Left lung (tissue), 10 donors: Measurements from ENCODE around the gene SLC5A7. TPM values are rescaled to one million over a fixed set of nuclear protein-coding genes. Genes with fewer than 3 reads are reported as not detected.

Experiments
- ATAC-seq: fragments of 200-7000 bp; cut with Tn5 transposase; one replicate; pipeline ENCODE4 v1.9.1; 2020; ENCODE audit warnings: moderate library complexity
- DNase-seq, 4 donors: peaks; one replicate each; pipeline ENCODE4 v3.0.0-alpha.2; 2013 to 2020
- H3K27ac ChIP-seq, 2 donors: fragments of 200-600 bp; sonication (generic) in 1 of 2; one replicate each; pipeline versions ENCODE4 v1.5.0 to v1.8.0; 2020 to 2021
- H3K27me3 ChIP-seq, 2 donors: fragments of 200-600 bp; sonication (generic) in 1 of 2; one replicate each; pipeline versions ENCODE4 v1.5.0 to v1.8.0; 2020 to 2021
- H3K36me3 ChIP-seq, 2 donors: fragments of 200-600 bp; sonication (generic) in 1 of 2; one replicate each; pipeline versions ENCODE4 v1.5.0 to v1.8.0; 2020 to 2021
- H3K4me1 ChIP-seq, 2 donors: fragments of 200-600 bp; one replicate each; pipeline ENCODE4 v1.8.0; 2021
- H3K4me3 ChIP-seq, 2 donors: fragments of 200-600 bp; sonication (generic) in 1 of 2; one replicate each; pipeline versions ENCODE4 v1.5.0 to v1.8.0; 2020 to 2021; ENCODE audit warnings: mild to moderate bottlenecking in 1 of 2
- H3K9me3 ChIP-seq, 2 donors: fragments of 200-600 bp; sonication (generic) in 1 of 2; one replicate each; pipeline versions ENCODE4 v1.5.0 to v1.8.0; 2020 to 2021
- intact Hi-C, 2 donors: fragments of 100-400 bp; cut with DNase I; formaldehyde crosslinking; loops; one replicate each; pipeline versions ENCODE4 v1.11.2 to v1.14.2; 2022
- polyA plus RNA-seq, 6 donors: library from polyadenylated mRNA; unstranded; fragments of 120-200 nt; gene quantifications; one replicate each; pipeline ENCODE4 v1.2.1, GENCODE V29; 2013; ENCODE audit not compliant: insufficient read length in 6 of 6
- total RNA-seq, 2 donors: library from RNA; stranded (reverse); fragmentation: NEBNext Ultra II Directional; extraction: Animal tissue kit (Norgen Biotek cat#: 25700); gene quantifications; one replicate each; pipeline ENCODE4 v1.2.1, GENCODE V29; 2021
- TF ChIP-seq, protein P1 (sequence below), 2 donors: fragments of 200-600 bp; sonication (generic) in 1 of 2; IDR thresholded peaks; one replicate each; pipeline versions ENCODE4 v1.5.0 to v1.8.0; 2021; ENCODE audit warnings: antibody characterized with exemption in 2 of 2
- donor health status: DM: no; HTN: yes; CAD: no.
- donor health status: DM: no; HTN: no; CAD: no.

SLC5A7 gene
- total and polyA plus RNA-seq, 8 donors: 0.05 to 0.84 (median 0.10) TPM

DNA sequence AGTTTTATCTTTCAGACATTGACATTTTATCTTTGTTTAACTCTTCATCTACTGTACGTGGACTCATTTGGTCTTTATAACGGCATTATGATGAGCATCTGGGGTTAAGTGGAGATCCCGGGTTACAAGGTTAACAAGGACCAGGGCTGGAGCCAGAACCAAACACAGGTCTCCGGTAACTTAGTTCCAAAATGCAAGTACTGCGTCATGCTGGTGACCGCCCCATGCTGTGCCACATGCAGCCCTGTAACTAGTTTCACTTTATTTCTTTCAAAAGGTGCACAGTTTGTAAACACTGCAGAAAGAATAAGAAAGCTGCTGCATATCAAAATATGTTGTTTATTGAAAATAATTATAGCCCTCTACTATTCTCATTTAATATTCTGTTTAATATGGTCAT is 3.1 kb downstream of the SLC5A7 start:
- TF ChIP-seq, protein P1, sequence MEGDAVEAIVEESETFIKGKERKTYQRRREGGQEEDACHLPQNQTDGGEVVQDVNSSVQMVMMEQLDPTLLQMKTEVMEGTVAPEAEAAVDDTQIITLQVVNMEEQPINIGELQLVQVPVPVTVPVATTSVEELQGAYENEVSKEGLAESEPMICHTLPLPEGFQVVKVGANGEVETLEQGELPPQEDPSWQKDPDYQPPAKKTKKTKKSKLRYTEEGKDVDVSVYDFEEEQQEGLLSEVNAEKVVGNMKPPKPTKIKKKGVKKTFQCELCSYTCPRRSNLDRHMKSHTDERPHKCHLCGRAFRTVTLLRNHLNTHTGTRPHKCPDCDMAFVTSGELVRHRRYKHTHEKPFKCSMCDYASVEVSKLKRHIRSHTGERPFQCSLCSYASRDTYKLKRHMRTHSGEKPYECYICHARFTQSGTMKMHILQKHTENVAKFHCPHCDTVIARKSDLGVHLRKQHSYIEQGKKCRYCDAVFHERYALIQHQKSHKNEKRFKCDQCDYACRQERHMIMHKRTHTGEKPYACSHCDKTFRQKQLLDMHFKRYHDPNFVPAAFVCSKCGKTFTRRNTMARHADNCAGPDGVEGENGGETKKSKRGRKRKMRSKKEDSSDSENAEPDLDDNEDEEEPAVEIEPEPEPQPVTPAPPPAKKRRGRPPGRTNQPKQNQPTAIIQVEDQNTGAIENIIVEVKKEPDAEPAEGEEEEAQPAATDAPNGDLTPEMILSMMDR (IDR thresholded peaks at IDR 0.05): no peak
- Histone ChIP-seq H3K9me3 (no peaks in the 10 kb centered on the region), H3K4me3 (no peak overlapping the region), H3K36me3 (no peaks in the 10 kb centered on the region), H3K27ac (no peak overlapping the region), H3K27me3 (peaks cover 20 to 33% of the 10 kb centered on the region in 2 donors), H3K4me1 (peaks cover 0 to 2% of the 10 kb centered on the region in 2 donors)
- intact Hi-C loops: no loop called here
- DNase-seq: no peak
- no peak for ATAC-seq

DNA sequence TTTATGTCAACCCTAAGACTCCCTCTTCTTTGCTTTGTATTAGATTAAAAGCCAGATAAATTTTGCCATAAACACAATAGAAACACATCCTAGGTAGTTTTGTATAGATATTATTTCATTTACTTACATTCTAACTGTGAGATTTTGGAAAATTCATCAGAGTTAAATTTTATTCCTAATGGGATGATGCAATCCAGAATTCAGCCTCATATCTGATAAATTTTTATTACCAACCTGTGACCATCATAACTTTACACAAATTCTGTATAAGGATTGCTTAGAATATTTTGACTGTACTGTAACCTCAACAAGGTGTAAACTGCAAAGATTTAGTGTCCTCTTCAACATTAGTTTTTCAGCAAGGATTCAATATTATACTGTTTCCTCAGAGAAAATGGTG is 4.4 kb downstream of the SLC5A7 start:
- no peaks in the 10 kb centered on the region for H3K36me3 ChIP-seq
- H3K9me3 ChIP-seq: no peaks in the 10 kb centered on the region
- peaks cover 18 to 27% of the 10 kb centered on the region in 2 donors for H3K27me3 ChIP-seq
- H3K27ac ChIP-seq: no peak overlapping the region
- DNase-seq: no peak
- no peak overlapping the region for H3K4me3 ChIP-seq
- TF ChIP-seq, protein P1 (IDR thresholded peaks at IDR 0.05): no peak
- ATAC-seq: no peak
- peaks cover 0 to 2% of the 10 kb centered on the region in 2 donors for H3K4me1 ChIP-seq
- intact Hi-C loops: no loop called here

DNA sequence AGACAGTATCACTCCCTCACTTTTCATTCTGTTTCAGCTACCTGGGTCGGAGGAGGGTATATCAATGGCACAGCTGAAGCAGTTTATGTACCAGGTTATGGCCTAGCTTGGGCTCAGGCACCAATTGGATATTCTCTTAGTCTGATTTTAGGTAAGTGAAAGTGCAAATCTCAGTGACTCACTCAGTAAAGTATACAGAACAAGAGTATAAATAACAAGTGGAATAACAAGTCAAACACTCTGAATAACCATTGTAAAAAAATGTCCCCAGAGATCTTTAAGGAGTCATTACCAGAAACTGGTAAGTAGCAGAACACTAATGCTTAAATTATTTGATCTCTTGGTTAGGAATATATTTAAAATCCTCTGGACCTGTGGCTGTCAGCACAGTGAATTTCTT is 5.7 kb downstream of the SLC5A7 start:
- H3K27me3 ChIP-seq: peaks cover 6 to 14% of the 10 kb centered on the region in 2 donors
- TF ChIP-seq, protein P1 (IDR thresholded peaks at IDR 0.05): no peak
- intact Hi-C loops: no loop called here
- H3K4me1 ChIP-seq: peaks cover 0 to 2% of the 10 kb centered on the region in 2 donors
- no peak overlapping the region for H3K4me3 ChIP-seq
- peak overlapping the region; percentile 9 to 55 for H3K27ac ChIP-seq
- no peaks in the 10 kb centered on the region for H3K9me3 ChIP-seq
- DNase-seq: no peak
- peak; percentile 96 for ATAC-seq
- H3K36me3 ChIP-seq: no peaks in the 10 kb centered on the region

DNA sequence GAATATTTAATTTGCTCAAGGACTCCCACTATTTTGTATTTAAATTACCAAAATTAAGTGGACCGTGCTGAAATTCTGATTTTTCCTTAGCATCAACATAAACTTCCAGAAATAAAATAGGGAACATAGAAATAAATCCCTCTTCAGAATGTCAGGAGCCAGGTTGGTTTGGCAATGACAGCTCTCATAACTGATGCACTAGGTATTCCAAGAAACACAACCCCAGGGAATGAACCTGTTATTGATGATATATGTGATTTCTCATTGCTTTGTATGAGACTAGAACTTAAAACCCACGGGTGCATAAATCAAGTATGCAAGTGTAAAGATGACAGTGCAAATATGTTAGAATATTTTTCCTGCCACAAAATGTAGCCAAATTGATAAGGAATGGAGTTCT is 12.8 kb downstream of the SLC5A7 start:
- Histone ChIP-seq H3K4me1 (no peaks in the 10 kb centered on the region), H3K4me3 (no peak overlapping the region), H3K27ac (no peak overlapping the region), H3K9me3 (no peaks in the 10 kb centered on the region), H3K36me3 (no peaks in the 10 kb centered on the region), H3K27me3 (no peaks in the 10 kb centered on the region)
- intact Hi-C loops: no loop called here
- ATAC-seq: no peak
- TF ChIP-seq, protein P1 (IDR thresholded peaks at IDR 0.05): no peak
- DNase-seq: no peak

DNA sequence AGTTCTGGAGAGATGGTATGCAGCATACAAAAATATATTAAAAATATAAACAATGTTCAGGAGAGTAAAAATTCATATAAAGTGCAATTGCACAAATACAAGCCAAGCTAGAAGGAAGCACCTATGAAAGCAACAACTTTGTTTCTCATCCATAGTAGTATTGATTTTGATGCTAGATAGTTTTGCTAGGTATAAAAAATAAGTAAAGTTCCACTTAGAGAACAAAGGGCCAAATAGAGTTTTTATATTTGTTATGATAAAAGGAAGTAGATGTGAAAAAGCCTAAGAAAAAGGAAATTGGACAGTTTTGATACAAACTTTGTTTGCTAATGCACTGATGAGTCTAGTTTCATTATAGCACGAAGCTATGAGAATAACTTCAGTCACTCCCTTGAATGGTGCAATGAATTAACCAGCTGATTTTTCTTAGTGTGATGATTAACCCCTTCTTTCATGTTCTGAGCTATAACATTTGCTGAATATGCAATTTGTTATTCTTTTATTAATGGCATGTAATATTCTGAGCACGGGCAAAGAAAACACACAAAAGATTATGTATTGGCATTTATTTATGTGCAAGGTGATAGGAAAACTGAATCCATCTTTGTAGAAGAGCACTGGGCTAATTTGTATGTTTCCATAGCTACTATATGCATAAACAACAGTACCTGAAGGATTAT is 24.7 kb downstream of the SLC5A7 start:
- Histone ChIP-seq H3K27ac (no peak overlapping the region), H3K4me3 (no peak overlapping the region)
- ATAC-seq: no peak

More for the DNA sequence above, 24.7 kb downstream of the SLC5A7 start:
- TF ChIP-seq, protein P1 (IDR thresholded peaks at IDR 0.05): no peak
- intact Hi-C loops: no loop called here
- Histone ChIP-seq H3K27me3 (no peaks in the 10 kb centered on the region), H3K4me1 (no peaks in the 10 kb centered on the region), H3K9me3 (peaks cover 0 to 24% of the 10 kb centered on the region in 2 donors), H3K36me3 (no peaks in the 10 kb centered on the region)
- no peak for DNase-seq
